WI38 (cell line): Measurements from ENCODE around the gene NADK.

Source experiments
- H3K4me3 ChIP-seq: 2 replicates; pipeline ENCODE4 v1.5.1; 2011; ENCODE audit warnings: low read depth, mild to moderate bottlenecking, control low read depth, low read length
- CTCF ChIP-seq: IDR thresholded peaks from 2 replicates; pipeline ENCODE4 v1.5.1; 2012; ENCODE audit warnings: low read depth, mild to moderate bottlenecking, control low read depth, low read length

Gene NADK

DNA sequence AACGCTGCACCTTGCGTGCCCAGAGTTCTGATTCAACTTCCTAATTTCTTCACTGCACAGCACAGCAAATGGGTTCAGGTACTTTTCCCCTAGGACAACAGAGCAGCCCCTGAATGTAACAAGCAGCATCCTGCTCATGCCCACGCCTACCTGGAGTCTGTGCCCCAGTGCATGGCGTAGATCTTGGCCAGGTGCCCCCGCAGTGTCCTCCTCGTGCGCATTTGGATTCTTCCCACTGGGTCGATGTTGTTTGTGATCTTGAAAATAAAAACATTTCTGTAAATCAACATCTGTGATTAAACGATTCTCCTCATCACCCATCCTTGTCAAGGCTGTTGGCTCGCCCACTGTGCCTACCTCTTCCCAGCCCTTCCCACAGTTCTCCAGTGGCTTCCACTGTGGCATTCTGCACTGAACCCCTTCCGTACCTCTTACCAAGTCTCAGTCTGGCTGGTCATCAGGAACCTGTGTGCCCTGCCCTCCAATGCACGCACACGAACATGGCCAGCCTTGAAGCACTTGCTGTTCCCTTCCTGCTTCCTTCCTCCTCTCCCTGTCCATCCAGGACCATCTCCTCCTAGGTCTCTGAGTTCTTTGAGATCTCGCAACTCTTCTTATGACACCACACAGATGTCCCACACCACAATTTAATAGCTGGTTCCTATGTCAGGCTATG, 37.5 kb upstream of the NADK start:
- H3K4me3 ChIP-seq: no peak overlapping the region
- TF ChIP-seq CTCF: no peak

GRCh38 chr1:1809489-1809888, 31.2 kb upstream of the NADK start:
- no peak overlapping the region for H3K4me3 ChIP-seq
- TF ChIP-seq CTCF: no peak

- no peak overlapping the region for H3K4me3 ChIP-seq
- TF ChIP-seq CTCF: no peak
Observed at GRCh38 chr1:1808206-1808605, 29.9 kb upstream of the NADK start.

DNA sequence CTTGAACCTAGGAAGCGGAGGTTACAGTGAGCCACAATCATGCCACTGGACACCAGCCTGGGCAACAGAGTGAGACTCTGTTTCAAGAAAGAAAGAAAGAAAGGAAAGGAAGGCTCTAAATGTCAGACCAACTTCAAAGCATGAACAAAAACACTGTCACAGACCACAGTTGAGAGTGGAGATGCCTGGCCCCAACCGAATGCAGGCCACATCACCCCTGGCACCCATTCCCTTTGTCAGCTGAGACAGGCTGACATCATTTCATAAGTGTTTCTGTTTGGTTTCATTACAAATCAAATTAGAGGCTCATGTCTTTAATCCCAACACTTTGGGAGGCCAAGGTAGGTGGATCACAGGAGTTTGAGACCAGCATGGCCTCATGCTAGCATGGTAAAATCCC, 28.6 kb upstream of the NADK start:
- no peak for TF ChIP-seq CTCF
- H3K4me3 ChIP-seq: no peak overlapping the region

DNA sequence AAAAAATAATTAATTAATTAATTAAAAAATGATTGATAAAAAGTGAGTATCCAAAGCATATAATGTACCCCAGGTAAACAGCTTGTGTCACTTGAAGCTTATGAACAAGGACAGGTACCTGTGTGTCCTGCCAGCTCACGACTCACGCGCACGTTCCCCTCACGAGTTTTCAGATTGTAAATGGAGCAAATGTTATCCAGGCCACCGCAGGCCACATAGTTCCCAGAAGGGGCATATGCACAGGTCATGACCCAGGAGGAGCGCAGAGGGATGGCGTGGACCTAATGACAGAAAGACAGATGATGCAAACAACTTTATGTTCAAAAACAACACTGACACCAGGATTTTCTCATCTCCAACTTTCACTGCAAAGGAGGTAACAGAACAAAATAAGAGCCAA, 26.0 kb upstream of the NADK start:
- no peak for TF ChIP-seq CTCF
- H3K4me3 ChIP-seq: no peak overlapping the region

DNA sequence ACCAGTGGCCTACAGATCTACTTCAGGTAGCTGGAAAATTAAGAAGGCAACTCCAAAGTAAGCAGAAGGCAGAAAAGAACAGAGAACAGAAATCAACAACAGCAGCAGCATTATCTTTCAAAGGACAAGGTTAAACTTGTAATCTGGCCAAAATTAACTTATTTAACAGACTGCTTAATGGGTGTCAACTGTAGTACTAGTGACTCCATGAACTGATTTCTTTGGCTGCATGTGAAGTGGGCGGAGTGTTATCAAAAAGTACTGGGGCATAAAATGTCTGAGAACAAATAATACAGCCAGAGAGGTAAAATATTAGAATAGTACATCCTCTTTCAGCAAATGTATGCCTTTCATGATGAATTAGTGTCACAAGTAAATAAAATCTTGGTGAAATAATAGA, 24.6 kb upstream of the NADK start:
- TF ChIP-seq CTCF: no peak
- H3K4me3 ChIP-seq: no peak overlapping the region

DNA sequence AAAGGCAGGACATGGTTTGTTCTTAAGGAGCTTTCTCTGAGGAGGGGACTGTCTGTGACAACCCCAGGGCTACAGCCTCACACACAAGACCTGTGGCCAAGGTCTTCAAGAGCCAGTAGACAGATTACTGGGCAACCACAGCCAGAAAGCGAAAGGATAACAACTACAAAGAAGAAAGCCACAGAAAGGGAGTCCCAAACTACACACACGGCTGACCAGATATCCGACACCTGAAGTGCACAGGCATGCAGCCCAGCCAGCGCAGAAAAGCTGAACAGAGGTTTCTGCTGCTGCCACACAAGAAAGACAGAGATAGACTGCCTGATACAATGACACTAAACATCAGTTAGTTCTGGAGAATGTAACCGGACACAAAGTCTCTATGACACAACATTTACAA, 21.4 kb upstream of the NADK start:
- TF ChIP-seq CTCF: no peak
- H3K4me3 ChIP-seq: no peak overlapping the region
